RWPE2 (cell line): Measurements from ENCODE around the gene DSC3.
A peak's percentile ranks its signal among the peaks of the same experiment; 100 is the strongest.

Source experiments
- ATAC-seq: fragments of 200-7000 bp; cut with Tn5 transposase; 3 replicates; pipeline ENCODE4 v1.9.1; 2021; ENCODE audit warnings: low read depth
- DNase-seq: peaks from one replicate; pipeline ENCODE4 v3.0.0-alpha.2; 2020; ENCODE audit warnings: low spot score
- H3K27ac ChIP-seq: fragments of 450-650 bp; 2 replicates; pipeline ENCODE4 v1.5.1; 2017; ENCODE audit warnings: mild to moderate bottlenecking; ENCODE audit not compliant: poor library complexity, severe bottlenecking
- H3K27me3 ChIP-seq: fragments of 250-450 bp; sonication (Bioruptor Pico); 2 replicates; pipeline ENCODE4 v1.5.1; 2021; ENCODE audit warnings: mild to moderate bottlenecking, moderate library complexity; ENCODE audit not compliant: insufficient read depth, poor library complexity, severe bottlenecking
- H3K36me3 ChIP-seq: fragments of 250-450 bp; sonication (Bioruptor Pico); 2 replicates; pipeline ENCODE4 v1.5.1; 2020; ENCODE audit warnings: low read depth, mild to moderate bottlenecking, moderate library complexity
- H3K4me1 ChIP-seq: fragments of 250-450 bp; sonication (Bioruptor Pico); 2 replicates; pipeline ENCODE4 v1.5.1; 2021; ENCODE audit warnings: mild to moderate bottlenecking, moderate library complexity; ENCODE audit not compliant: insufficient read depth, poor library complexity, severe bottlenecking
- H3K4me3 ChIP-seq: fragments of 250-450 bp; sonication (Bioruptor Pico); 2 replicates; pipeline ENCODE4 v1.5.1; 2021; ENCODE audit warnings: mild to moderate bottlenecking, moderate library complexity; ENCODE audit not compliant: severe bottlenecking
- H3K9me3 ChIP-seq: fragments of 250-450 bp; sonication (Bioruptor Pico); 2 replicates; pipeline ENCODE4 v1.5.1; 2021; ENCODE audit warnings: mild to moderate bottlenecking, moderate library complexity; ENCODE audit not compliant: severe bottlenecking
- TF ChIP-seq, protein P1 (sequence below): fragments of 450-650 bp; IDR thresholded peaks from one replicate; pipeline ENCODE4 v1.5.1; 2017; ENCODE audit warnings: mild to moderate bottlenecking, moderate library complexity; ENCODE audit not compliant: poor library complexity, severe bottlenecking

The DSC3 gene

GRCh38 chr18:30969670-30970170 lies 72.8 kb downstream of the DSC3 start:
- Histone ChIP-seq H3K9me3 (no peaks in the 10 kb centered on the region), H3K27me3 (no peaks in the 10 kb centered on the region), H3K4me1 (no peaks in the 10 kb centered on the region), H3K36me3 (no peaks in the 10 kb centered on the region), H3K27ac (no peak overlapping the region), H3K4me3 (no peak overlapping the region)
- no peak for DNase-seq
- TF ChIP-seq, protein P1, sequence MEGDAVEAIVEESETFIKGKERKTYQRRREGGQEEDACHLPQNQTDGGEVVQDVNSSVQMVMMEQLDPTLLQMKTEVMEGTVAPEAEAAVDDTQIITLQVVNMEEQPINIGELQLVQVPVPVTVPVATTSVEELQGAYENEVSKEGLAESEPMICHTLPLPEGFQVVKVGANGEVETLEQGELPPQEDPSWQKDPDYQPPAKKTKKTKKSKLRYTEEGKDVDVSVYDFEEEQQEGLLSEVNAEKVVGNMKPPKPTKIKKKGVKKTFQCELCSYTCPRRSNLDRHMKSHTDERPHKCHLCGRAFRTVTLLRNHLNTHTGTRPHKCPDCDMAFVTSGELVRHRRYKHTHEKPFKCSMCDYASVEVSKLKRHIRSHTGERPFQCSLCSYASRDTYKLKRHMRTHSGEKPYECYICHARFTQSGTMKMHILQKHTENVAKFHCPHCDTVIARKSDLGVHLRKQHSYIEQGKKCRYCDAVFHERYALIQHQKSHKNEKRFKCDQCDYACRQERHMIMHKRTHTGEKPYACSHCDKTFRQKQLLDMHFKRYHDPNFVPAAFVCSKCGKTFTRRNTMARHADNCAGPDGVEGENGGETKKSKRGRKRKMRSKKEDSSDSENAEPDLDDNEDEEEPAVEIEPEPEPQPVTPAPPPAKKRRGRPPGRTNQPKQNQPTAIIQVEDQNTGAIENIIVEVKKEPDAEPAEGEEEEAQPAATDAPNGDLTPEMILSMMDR: no peak
- no peak for ATAC-seq

DNA sequence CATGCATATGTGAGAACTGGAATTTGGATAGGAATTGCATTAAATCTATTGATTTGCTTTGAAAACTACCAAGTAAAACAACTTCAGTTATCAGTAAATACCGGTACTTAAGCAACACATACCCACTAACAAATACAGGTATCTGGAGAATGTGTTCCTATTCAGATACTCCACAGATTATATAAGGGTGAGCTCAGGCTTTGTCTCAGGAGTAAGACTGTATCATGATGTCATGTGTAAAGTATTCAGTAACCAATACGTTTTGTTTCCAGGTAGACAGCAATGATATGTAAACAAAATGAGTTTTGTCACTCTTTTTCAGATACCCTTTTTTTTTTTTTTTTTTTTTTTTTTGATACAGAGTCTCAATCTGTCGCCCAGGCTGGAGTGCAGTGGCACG lies 74.8 kb downstream of the DSC3 start:
- no peak overlapping the region for H3K27ac ChIP-seq
- TF ChIP-seq, protein P1: no peak
- no peak for DNase-seq
- H3K36me3 ChIP-seq: no peaks in the 10 kb centered on the region
- no peak overlapping the region for H3K4me3 ChIP-seq
- no peaks in the 10 kb centered on the region for H3K9me3 ChIP-seq
- no peaks in the 10 kb centered on the region for H3K27me3 ChIP-seq
- no peaks in the 10 kb centered on the region for H3K4me1 ChIP-seq
- ATAC-seq: 0 out of 3 replicates have a peak, but pooled peaks have one; percentile 56

GRCh38 chr18:30965237-30965636 lies 77.3 kb downstream of the DSC3 start:
- Histone ChIP-seq H3K27me3 (no peaks in the 10 kb centered on the region), H3K9me3 (no peaks in the 10 kb centered on the region), H3K36me3 (no peaks in the 10 kb centered on the region), H3K27ac (no peak overlapping the region), H3K4me1 (no peaks in the 10 kb centered on the region), H3K4me3 (no peak overlapping the region)
- TF ChIP-seq, protein P1: no peak
- ATAC-seq: no peak
- no peak for DNase-seq

DNA sequence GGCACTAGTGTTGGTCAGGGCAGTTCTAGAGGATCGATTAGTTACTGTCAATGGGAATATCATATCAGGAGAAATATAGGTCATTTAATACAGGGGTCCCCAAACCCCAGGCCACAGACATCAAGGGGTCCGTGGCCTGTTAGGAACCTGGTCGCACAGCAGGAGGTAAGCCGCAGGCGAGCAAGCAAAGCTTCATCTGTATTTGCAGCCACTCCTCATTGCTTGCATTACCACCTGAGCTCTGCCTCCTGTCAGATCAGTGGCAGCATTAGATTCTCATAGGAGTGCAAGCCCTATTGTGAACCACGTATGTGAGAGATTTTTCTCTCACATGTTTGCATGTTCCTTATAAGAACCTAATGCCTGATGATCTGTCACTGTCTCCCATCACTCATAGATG lies 81.9 kb downstream of the DSC3 start:
- Histone ChIP-seq H3K36me3 (no peaks in the 10 kb centered on the region), H3K4me1 (no peaks in the 10 kb centered on the region), H3K9me3 (no peaks in the 10 kb centered on the region), H3K27me3 (no peaks in the 10 kb centered on the region), H3K27ac (no peak overlapping the region), H3K4me3 (no peak overlapping the region)
- TF ChIP-seq, protein P1: no peak
- DNase-seq (no peak), ATAC-seq (no peak)

DNA sequence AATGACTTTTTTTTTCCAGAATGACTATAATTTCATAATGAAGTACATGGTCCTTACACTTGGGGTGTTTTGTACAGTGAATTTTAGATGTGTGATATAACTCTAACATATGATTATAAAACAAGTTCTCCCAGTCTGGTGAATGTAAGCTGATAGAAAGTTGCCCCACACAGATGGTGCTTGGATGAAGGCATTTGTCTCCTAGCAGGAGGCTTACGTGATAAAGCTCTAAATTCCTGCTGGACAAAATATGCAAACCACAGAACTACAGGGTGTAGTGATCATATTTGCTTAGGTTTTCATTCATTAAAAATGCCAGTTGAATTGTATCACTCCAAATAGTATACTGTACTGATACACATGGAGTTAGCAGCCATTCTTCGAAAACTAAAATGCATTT lies 85.5 kb downstream of the DSC3 start:
- DNase-seq: no peak
- no peaks in the 10 kb centered on the region for H3K27me3 ChIP-seq
- H3K4me1 ChIP-seq: no peaks in the 10 kb centered on the region
- no peak overlapping the region for H3K4me3 ChIP-seq
- no peak overlapping the region for H3K27ac ChIP-seq
- TF ChIP-seq, protein P1: no peak
- no peaks in the 10 kb centered on the region for H3K9me3 ChIP-seq
- H3K36me3 ChIP-seq: no peaks in the 10 kb centered on the region
- no peak for ATAC-seq
